Measurements from ENCODE around the gene PXMP4.
A peak's percentile ranks its signal among the peaks of the same experiment; 100 is the strongest.

PXMP4 gene

DNA sequence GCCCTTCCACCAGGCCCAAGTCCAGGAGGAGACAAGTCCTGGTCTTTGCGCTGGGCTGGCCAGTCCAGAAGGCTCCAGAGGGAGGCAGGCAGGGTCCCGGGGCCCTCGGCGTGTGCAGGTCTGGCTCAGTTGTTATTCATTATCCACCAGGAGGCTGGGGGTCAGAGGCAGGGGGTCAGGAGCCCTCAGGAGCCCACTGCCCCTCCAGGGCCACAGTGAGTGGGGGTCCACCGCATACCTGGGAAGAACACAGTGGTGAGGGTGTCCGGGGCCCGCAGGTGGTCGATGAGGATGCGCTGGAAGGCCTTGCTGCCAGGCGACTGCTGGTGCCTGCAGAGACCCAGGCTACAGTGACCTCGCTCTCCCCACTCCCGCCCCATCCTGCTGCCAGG is 62.4 kb downstream of the PXMP4 start:
- DNase-seq, result no peak
- H3K27me3 Mint-ChIP-seq (ENCODE audit: low read depth, poor library complexity), result no peaks in the 10 kb centered on the region
- TF ChIP-seq, protein P1, sequence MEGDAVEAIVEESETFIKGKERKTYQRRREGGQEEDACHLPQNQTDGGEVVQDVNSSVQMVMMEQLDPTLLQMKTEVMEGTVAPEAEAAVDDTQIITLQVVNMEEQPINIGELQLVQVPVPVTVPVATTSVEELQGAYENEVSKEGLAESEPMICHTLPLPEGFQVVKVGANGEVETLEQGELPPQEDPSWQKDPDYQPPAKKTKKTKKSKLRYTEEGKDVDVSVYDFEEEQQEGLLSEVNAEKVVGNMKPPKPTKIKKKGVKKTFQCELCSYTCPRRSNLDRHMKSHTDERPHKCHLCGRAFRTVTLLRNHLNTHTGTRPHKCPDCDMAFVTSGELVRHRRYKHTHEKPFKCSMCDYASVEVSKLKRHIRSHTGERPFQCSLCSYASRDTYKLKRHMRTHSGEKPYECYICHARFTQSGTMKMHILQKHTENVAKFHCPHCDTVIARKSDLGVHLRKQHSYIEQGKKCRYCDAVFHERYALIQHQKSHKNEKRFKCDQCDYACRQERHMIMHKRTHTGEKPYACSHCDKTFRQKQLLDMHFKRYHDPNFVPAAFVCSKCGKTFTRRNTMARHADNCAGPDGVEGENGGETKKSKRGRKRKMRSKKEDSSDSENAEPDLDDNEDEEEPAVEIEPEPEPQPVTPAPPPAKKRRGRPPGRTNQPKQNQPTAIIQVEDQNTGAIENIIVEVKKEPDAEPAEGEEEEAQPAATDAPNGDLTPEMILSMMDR (IDR thresholded peaks at IDR 0.05), result no peak
- H3K4me1 Mint-ChIP-seq, result peaks cover 13% of the 10 kb centered on the region
- no peak overlapping the region for H3K4me3 Mint-ChIP-seq
- no peaks in the 10 kb centered on the region for H3K9me3 Mint-ChIP-seq
- no peak overlapping the region for H3K27ac Mint-ChIP-seq
- H3K36me3 Mint-ChIP-seq (ENCODE audit: low read depth), result no peaks in the 10 kb centered on the region

DNA sequence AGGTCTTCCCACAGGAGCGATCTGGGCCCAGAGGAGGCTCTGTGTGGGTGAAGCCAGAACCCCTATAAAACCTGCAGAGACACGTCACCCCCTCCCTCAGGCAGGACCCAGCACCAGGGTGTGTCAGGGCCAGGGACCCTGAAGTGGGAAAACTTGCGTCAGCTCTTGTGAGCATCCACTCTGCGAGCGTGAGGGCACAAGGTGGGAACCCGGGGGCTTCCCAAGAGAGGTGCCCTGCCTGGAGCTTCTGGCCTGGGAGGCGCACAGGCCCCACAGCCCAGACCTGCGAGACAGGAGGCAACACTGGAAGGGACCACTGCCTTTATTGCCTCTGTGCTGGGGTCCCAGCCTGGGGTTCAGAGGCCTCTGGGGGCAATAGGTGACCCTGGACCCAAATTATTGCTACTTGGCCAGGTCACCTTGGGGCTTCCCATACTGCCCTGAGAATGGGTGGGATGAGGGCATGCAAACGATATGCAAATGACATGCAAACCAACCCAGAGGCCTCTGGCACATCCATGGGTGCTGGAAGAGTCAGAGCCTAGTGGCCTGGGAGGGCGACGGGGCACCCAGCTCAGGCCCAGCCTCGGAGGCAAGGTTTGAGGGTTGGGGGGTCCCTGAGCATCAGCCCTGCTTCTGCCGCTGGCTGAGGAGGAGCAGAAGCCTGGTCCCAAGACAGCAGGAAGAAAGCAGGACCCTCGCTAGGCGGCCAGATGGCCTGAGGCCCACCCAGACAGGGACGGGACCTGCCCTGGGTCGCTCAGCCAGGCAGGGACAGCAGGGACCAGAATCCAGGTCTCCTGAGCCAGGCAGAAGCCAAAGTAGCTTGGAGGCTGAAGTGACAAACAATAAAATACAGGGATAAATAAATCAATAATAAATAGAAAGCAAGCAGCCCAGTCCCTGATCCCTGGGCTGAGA is 63.1 kb downstream of the PXMP4 start:
- H3K27ac Mint-ChIP-seq, result no peak overlapping the region
- peaks cover 11% of the 10 kb centered on the region for H3K4me1 Mint-ChIP-seq
- H3K4me3 Mint-ChIP-seq, result no peak overlapping the region
- no peaks in the 10 kb centered on the region for H3K36me3 Mint-ChIP-seq (ENCODE audit: low read depth)
- H3K27me3 Mint-ChIP-seq (ENCODE audit: low read depth, poor library complexity), result no peaks in the 10 kb centered on the region
- TF ChIP-seq, protein P1 (IDR thresholded peaks at IDR 0.05), result no peak
- no peaks in the 10 kb centered on the region for H3K9me3 Mint-ChIP-seq
- DNase-seq, result no peak

DNA sequence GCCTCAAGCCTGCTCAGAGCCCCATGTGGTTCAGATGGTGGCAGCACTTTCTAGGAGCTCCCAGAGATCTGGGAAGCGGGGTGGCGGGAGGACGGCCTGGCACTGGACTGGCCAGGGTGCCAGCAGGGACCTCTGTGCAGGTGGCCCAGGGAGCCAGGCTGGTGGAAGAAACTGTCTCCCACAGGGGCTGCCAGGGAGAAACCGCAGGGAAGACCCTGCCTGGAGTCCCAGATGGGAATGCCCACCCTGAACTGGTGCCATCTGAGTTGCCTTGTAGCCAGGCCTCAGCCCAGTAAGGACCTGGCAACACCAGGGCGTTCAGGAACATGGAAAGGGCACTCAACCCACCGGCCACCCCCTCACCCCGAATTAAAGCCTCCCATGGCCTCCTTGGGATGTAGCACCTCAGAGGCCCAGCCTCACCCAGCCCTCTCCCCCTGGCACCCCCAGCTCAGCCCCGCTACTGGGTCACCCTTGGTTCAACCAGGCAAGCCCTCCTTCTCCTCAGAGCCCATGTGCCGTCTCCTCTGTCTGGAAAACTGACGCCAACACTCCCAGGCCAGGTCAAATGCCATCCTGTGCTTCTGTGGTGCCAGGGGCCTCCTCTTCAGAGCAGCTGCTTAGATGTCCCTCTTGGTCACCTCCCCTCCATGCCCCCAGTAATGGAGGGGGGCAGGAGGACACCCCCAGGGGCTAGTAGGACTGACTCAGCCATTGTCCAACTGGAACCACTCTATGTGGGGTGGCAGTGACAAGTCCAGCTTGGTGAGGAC is 63.9 kb downstream of the PXMP4 start:
- Mint-ChIP-seq H3K27me3 (ENCODE audit: low read depth, poor library complexity) (no peaks in the 10 kb centered on the region), H3K27ac (no peak overlapping the region), H3K4me3 (no peak overlapping the region), H3K9me3 (no peaks in the 10 kb centered on the region), H3K36me3 (ENCODE audit: low read depth) (no peaks in the 10 kb centered on the region), H3K4me1 (peaks cover 11% of the 10 kb centered on the region)
- no peak for DNase-seq
- TF ChIP-seq, protein P1 (IDR thresholded peaks at IDR 0.05), result no peak

DNA sequence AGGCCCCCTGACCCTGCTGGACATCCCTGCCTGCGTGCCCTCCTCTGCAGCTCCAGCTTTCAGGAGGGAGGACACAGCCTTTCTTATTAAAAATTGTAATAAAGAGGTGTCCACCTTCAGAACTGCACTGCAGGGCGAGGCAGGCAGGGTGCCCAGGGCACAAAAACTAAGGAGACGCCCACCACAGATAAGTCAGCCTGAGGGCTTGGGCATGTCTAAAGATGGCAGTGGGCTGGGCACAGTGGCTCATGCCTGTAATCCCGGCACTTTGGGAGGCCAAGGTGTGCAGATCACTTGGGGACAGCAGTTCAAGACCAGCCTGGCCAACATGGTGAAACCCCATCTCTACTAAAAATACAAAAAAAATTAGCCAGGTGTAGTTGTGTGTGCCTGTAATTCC is 64.9 kb downstream of the PXMP4 start:
- DNase-seq, result no peak
- TF ChIP-seq, protein P1 (IDR thresholded peaks at IDR 0.05), result no peak
- Mint-ChIP-seq H3K4me3 (no peak overlapping the region), H3K9me3 (no peaks in the 10 kb centered on the region), H3K27me3 (ENCODE audit: low read depth, poor library complexity) (no peaks in the 10 kb centered on the region), H3K36me3 (ENCODE audit: low read depth) (no peaks in the 10 kb centered on the region), H3K27ac (no peak overlapping the region), H3K4me1 (peaks cover 11% of the 10 kb centered on the region)

DNA sequence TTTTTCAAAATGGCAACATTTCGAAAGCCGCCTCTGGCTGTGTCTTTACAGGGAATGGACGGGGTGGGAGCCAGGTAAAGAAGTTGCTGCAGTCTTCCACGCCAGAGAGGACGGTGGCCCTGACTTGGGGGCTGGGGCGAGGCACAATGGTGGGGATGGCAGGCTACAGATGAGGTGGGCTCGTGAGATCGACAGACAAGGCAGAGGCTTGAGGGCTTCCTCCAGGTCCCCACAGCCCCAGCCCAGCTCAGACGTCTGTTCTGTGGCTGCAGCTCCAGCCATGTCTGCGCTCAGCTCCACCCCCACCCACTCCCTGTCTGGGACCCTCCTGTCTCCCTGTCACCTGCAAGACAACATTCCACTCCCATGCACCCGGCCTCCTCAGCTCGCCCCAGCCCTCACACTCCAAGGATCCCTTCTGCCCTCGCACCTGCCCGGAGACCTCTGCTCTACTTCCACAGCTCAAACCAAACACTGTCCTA is 65.4 kb downstream of the PXMP4 start:
- Mint-ChIP-seq H3K4me1 (peaks cover 13% of the 10 kb centered on the region), H3K4me3 (no peak overlapping the region), H3K27me3 (ENCODE audit: low read depth, poor library complexity) (no peaks in the 10 kb centered on the region), H3K9me3 (no peaks in the 10 kb centered on the region), H3K36me3 (ENCODE audit: low read depth) (no peaks in the 10 kb centered on the region), H3K27ac (peak overlapping the region; percentile 31)
- no peak for DNase-seq
- TF ChIP-seq, protein P1 (IDR thresholded peaks at IDR 0.05), result no peak
